Measurements from ENCODE around the gene HMGCS2. TPM values are rescaled to one million over a fixed set of nuclear protein-coding genes. Genes with fewer than 3 reads are reported as not detected.
"Not testable (repeated sequence)": the region's sequence is repeated elsewhere in the genome, so short reads cannot be mapped to it uniquely, and the experiment has no call there.

HMGCS2 gene
- total RNA-seq, 6 experiments from 2014 or later, result not detected

DNA sequence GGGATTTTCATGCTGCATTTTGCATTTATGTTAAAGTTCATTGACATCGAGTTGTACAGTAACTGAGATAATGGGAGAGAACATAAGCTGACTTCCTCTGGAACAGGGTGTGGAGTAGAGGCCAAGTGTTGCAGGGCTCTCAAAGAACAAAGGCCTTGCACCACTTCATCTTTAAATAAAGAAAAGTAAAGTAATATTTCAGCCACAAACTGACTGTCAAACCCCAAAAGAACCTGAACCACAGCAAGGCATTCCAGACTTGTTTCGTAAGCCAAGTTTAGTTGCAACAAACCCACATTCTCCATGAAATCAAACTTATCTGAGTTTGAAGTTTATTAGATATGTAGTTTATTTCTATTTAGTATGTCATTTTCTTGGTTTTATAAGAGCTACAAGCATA, 19.1 kb upstream of the HMGCS2 start:
- Mint-ChIP-seq H3K4me1 (ENCODE audit: low read depth) (no peaks in the 10 kb centered on the region), H3K27ac (no peak overlapping the region), H3K27me3 (ENCODE audit: insufficient read depth) (peaks cover 31% of the 10 kb centered on the region), H3K4me3 (no peak overlapping the region), H3K9me3 (no peaks in the 10 kb centered on the region), H3K36me3 (ENCODE audit: low read depth) (no peaks in the 10 kb centered on the region)
- no peak for DNase-seq
- TF ChIP-seq, protein P1, sequence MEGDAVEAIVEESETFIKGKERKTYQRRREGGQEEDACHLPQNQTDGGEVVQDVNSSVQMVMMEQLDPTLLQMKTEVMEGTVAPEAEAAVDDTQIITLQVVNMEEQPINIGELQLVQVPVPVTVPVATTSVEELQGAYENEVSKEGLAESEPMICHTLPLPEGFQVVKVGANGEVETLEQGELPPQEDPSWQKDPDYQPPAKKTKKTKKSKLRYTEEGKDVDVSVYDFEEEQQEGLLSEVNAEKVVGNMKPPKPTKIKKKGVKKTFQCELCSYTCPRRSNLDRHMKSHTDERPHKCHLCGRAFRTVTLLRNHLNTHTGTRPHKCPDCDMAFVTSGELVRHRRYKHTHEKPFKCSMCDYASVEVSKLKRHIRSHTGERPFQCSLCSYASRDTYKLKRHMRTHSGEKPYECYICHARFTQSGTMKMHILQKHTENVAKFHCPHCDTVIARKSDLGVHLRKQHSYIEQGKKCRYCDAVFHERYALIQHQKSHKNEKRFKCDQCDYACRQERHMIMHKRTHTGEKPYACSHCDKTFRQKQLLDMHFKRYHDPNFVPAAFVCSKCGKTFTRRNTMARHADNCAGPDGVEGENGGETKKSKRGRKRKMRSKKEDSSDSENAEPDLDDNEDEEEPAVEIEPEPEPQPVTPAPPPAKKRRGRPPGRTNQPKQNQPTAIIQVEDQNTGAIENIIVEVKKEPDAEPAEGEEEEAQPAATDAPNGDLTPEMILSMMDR (IDR thresholded peaks at IDR 0.05), result no peak

DNA sequence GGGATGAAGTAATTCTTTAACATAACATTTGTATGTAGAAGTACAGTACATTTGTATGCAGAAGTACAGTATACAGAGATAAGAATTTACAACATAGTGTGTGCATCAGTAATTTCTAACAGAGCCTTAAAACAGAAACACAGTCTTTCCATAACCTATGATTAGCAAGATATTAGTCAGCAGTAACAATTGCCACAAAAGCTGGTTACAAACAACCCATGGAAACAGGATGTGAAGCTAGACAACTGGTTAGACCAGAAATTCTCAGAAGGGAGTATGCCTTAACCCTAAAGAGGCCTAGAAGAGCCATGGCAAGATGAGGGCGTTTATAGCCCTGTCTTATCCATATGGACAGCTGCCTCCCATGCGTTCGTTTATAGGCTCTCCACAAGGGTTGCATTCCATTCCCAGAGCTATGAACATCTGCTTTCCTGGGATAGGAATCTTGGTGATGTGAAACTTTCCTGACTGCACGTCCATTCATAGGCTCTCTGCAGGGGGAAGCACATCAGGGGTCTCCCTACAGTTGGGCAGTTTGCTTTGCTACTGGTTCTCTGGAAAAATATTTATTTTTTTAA, 17.9 kb upstream of the HMGCS2 start:
- not testable (repeated sequence) for H3K4me3 Mint-ChIP-seq; H3K4me1 Mint-ChIP-seq (ENCODE audit: low read depth); H3K36me3 Mint-ChIP-seq (ENCODE audit: low read depth); DNase-seq; H3K27ac Mint-ChIP-seq; H3K9me3 Mint-ChIP-seq
- H3K27me3 Mint-ChIP-seq (ENCODE audit: insufficient read depth), result peaks cover 32% of the 10 kb centered on the region

DNA sequence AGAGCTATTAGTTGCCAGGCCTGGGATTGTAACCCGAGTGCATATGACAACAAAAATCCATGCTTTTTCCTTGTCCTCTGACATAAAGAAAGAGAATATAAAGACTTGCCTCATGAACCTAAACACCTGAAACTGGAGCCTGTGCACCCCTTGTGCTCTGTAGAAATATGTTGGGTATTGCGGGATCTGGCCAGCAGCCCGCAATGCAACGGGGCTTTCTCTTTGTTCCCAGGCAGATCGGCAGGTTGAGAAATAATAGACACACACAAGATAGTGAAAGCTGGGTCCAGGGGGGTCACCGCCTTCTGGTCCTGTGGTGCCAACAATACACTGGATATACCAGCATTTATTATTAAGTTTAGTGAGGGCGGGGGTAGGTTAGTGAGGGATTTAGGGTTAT, 17.3 kb upstream of the HMGCS2 start:
- H3K27me3 Mint-ChIP-seq (ENCODE audit: insufficient read depth), result peaks cover 35% of the 10 kb centered on the region
- not testable (repeated sequence) for H3K36me3 Mint-ChIP-seq (ENCODE audit: low read depth); H3K9me3 Mint-ChIP-seq; H3K4me3 Mint-ChIP-seq; DNase-seq; H3K4me1 Mint-ChIP-seq (ENCODE audit: low read depth); H3K27ac Mint-ChIP-seq

DNA sequence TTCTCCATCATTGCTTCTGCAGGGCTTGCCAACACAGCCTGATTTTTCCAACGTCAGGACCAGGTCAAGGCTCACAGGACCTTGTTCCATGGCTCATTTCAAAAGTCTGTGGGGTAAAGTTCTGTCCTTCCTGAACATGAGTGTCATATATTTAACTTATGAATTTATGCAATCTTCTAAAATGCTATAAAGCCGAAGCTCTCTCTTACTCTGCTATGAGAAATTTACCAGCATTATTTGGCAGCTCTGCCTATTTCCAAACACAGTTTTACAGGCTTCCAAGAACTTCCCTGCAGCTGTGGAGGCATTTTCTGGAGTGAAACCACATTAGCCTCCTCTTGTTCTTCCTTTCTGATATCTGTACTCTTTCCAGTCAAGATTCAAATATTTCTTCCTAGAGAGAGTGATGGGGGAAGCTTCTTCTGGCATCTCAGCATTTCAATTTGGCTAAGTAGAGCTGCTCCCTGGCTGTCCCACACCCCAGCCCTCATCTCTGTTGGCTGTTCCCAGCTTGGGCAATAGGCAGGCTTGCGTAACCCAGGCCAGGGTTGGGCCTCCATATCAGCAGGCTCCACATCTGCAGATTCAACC, 15.6 kb upstream of the HMGCS2 start:
- peaks cover 11% of the 10 kb centered on the region for H3K4me1 Mint-ChIP-seq (ENCODE audit: low read depth)
- no peak for DNase-seq
- TF ChIP-seq, protein P1 (IDR thresholded peaks at IDR 0.05), result no peak
- H3K36me3 Mint-ChIP-seq (ENCODE audit: low read depth), result no peaks in the 10 kb centered on the region
- no peaks in the 10 kb centered on the region for H3K9me3 Mint-ChIP-seq
- H3K4me3 Mint-ChIP-seq, result no peak overlapping the region
- H3K27ac Mint-ChIP-seq, result no peak overlapping the region
- peaks cover 40% of the 10 kb centered on the region for H3K27me3 Mint-ChIP-seq (ENCODE audit: insufficient read depth)

DNA sequence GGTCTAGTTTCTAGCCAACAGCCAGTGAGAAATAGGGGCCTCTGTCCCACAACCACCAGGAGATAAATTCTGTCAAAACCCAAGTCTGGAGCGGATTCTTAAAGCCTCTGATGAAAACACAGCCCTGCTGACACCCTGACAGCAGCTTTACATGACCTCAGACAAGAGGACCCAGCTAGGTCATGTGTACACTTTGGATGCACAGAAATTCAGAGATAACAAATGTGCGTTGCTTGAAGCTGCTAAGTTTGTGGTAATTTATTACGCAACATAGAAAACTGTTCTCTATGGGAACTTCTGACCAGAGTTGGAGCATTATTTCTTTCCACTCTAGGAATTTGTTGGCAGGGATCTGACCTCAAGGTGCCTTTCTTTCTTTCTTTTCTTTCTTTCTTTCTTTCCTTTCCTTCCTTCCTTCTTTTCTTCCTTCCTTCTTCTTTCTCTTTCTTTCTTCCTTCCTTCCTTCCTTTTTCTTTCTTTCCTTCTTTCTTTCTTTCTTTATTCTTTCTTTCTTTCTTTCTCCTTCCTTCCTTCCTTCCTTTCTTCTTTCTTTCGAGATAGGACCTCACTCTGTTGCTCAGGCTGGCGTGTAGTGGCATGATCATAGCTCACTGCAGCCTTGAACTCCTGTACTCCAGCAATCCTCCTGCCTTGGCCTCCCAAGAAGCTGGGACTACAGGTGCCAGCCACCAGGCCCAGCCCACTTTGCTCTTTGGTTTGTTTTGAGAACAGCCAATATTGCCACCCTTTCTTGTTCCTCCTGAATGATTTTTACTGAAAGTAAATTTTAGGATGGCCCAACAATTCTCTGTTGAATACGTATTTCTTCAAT, 14.9 kb upstream of the HMGCS2 start:
- Mint-ChIP-seq H3K27ac (no peak overlapping the region), H3K27me3 (ENCODE audit: insufficient read depth) (peaks cover 43% of the 10 kb centered on the region), H3K36me3 (ENCODE audit: low read depth) (no peaks in the 10 kb centered on the region), H3K4me3 (no peak overlapping the region), H3K4me1 (ENCODE audit: low read depth) (peaks cover 15% of the 10 kb centered on the region), H3K9me3 (no peaks in the 10 kb centered on the region)
- no peak for DNase-seq
- TF ChIP-seq, protein P1 (IDR thresholded peaks at IDR 0.05), result no peak

DNA sequence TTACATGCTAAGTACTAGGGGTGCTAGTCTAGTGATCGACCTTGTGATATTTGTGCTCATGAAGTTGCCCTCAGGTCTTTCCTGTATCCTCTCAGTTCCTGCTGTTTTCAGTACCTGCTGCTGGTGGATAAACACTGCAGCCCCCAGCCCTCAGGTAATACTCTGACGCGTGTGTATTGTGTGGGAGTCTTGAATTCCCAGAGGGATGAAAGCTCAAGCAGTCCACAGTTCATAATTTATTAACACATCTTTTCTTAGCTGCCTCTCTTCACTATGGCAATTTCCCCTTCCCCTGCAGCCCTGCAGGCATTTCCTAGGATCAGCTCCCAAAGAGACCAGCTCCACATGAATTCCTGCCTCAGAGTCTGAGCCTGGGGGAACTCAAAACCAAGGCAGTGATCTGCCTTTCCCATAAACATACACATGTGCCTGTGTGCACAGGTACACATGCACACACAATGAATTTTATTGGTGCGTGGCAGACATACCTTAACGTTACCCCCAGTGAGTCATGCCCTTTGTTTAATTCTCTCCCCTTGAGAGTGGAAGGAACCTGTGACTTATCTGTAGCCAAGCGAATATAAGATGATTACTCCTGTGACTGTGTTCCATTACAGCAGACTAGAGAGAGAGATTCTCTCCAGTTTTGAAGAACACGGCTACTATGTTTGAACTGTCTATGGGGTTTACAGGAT, 14.1 kb upstream of the HMGCS2 start:
- H3K9me3 Mint-ChIP-seq, result no peaks in the 10 kb centered on the region
- no peak overlapping the region for H3K4me3 Mint-ChIP-seq

More for the DNA sequence above, 14.1 kb upstream of the HMGCS2 start:
- H3K27ac Mint-ChIP-seq, result no peak overlapping the region
- DNase-seq, result no peak
- H3K36me3 Mint-ChIP-seq (ENCODE audit: low read depth), result no peaks in the 10 kb centered on the region
- H3K27me3 Mint-ChIP-seq (ENCODE audit: insufficient read depth), result peaks cover 44% of the 10 kb centered on the region
- TF ChIP-seq, protein P1 (IDR thresholded peaks at IDR 0.05), result no peak
- H3K4me1 Mint-ChIP-seq (ENCODE audit: low read depth), result peaks cover 15% of the 10 kb centered on the region
